GM12875 (cell line): ENCODE data around the gene NR1H2.

Source experiments
- H3K4me3 ChIP-seq: one replicate; pipeline ENCODE4 v1.5.1; 2011; ENCODE audit warnings: low read depth, low read length, control low read depth
- CTCF ChIP-seq: IDR thresholded peaks from 2 replicates; pipeline ENCODE4 v1.5.1; 2011; ENCODE audit warnings: low read depth, mild to moderate bottlenecking, control low read depth, inconsistent platforms, low read length, moderate library complexity, borderline replicate concordance; ENCODE audit not compliant: insufficient read depth

Gene NR1H2

GRCh38 chr19:50427318-50427925, 51.2 kb downstream of the NR1H2 start:
- no peak for TF ChIP-seq CTCF
- H3K4me3 ChIP-seq = no peak overlapping the region

GRCh38 chr19:50427997-50428425, 51.8 kb downstream of the NR1H2 start:
- H3K4me3 ChIP-seq = peak overlapping the region; percentile 23
- no peak for TF ChIP-seq CTCF

- no peak for TF ChIP-seq CTCF
- no peak overlapping the region for H3K4me3 ChIP-seq
Observed at GRCh38 chr19:50428772-50429463, 52.7 kb downstream of the NR1H2 start.

GRCh38 chr19:50430888-50431342, 54.7 kb downstream of the NR1H2 start:
- no peak for TF ChIP-seq CTCF
- peak overlapping the region; percentile 58 for H3K4me3 ChIP-seq

GRCh38 chr19:50431343-50432220, 55.3 kb downstream of the NR1H2 start:
- no peak for TF ChIP-seq CTCF
- peak overlapping the region; percentile 58 for H3K4me3 ChIP-seq

GRCh38 chr19:50432221-50433028, 56.2 kb downstream of the NR1H2 start, which contains the start of gene MYBPC2:
Gene MYBPC2 (plus strand): TSS chr19:50432892. CDS start chr19:50432954, 62 bp downstream.
- H3K4me3 ChIP-seq = peak within 1 kb of the TSS; percentile 58
- no peak for TF ChIP-seq CTCF
